ENCODE data around the gene RNF112.

RNF112 gene

GRCh38 chr17:19375732-19376131, 35.3 kb upstream of the RNF112 start:
- DNase-seq = no peak

- no peak for DNase-seq
These were observed 34.2 kb upstream of the RNF112 start for GRCh38 chr17:19376811-19377210.

- DNase-seq = peak; percentile 99
These were observed 33.2 kb upstream of the RNF112 start for GRCh38 chr17:19377602-19378415.

- peak; percentile 43 for DNase-seq
These were observed 32.3 kb upstream of the RNF112 start, which contains the start of gene MAPK7 for GRCh38 chr17:19378416-19379360. Gene MAPK7, plus strand, starts transcription at chr17:19378498. Its CDS starts 403 bp downstream, at chr17:19378901.

- DNase-seq = no peak
These were observed 31.5 kb upstream of the RNF112 start for GRCh38 chr17:19379361-19380065.

GRCh38 chr17:19380481-19381301, 30.3 kb upstream of the RNF112 start:
- DNase-seq = no peak

GRCh38 chr17:19381361-19381740, 29.7 kb upstream of the RNF112 start:
- no peak for DNase-seq

- DNase-seq = no peak
These were observed 29.1 kb upstream of the RNF112 start for GRCh38 chr17:19381741-19382444.

- DNase-seq = no peak
These were observed 28.2 kb upstream of the RNF112 start for GRCh38 chr17:19382531-19383444.

- DNase-seq = no peak
These were observed 27.2 kb upstream of the RNF112 start for GRCh38 chr17:19383681-19384470.

GRCh38 chr17:19384723-19385391, 26.2 kb upstream of the RNF112 start:
- DNase-seq = no peak

GRCh38 chr17:19385521-19385983, 25.5 kb upstream of the RNF112 start:
- no peak for DNase-seq

GRCh38 chr17:19386051-19386929, 24.7 kb upstream of the RNF112 start:
- DNase-seq = peak; percentile 97

GRCh38 chr17:19386974-19387920, 23.8 kb upstream of the RNF112 start, which contains the start of gene MFAP4:
Gene MFAP4, minus strand, starts transcription at chr17:19387190. Its CDS starts 35 bp downstream, at chr17:19387155.
- DNase-seq = no peak

GRCh38 chr17:19387921-19388521, 23.0 kb upstream of the RNF112 start:
- no peak for DNase-seq
